ENCODE results near the gene RAPGEF3.

Gene RAPGEF3

DNA sequence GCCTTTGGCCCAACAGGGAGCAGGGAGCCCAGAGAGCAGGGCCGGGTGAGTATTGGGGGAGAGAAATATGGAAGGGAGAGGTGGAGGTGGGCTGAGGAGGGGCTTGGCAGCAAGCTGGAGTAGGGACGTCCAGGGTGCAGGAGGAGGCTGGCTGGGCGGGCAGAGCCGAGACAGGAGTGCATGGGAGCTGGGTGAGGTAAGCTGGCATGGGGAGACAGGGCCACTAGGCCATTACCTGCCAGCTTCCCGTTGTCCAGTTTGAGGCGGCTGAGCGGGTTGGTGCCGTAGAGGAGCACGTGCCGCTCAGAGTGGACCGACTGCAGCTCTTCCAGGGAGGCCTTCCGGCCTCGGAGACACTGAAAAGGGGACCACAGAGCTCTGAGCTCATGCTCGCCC is 32.7 kb upstream of the RAPGEF3 start:
- Histone ChIP-seq H3K9me3 (ENCODE audit: control insufficient read depth, low read length) (no peaks in the 10 kb centered on the region), H3K27ac (ENCODE audit: insufficient read depth, low read length, poor library complexity, severe bottlenecking) (no peak overlapping the region), H3K36me3 (ENCODE audit: control insufficient read depth, insufficient read depth, low read length) (peaks cover 99% of the 10 kb centered on the region), H3K4me3 (ENCODE audit: insufficient read depth, low read depth, low read length, poor library complexity, severe bottlenecking) (no peak overlapping the region), H3K27me3 (replicated peaks; ENCODE audit: control insufficient read depth, insufficient read depth, low read length, poor library complexity, severe bottlenecking) (no peaks in the 10 kb centered on the region), H3K4me1 (ENCODE audit: control insufficient read depth, insufficient read depth, low read length, poor library complexity, severe bottlenecking) (no peaks in the 10 kb centered on the region)
- DNase-seq: no peak

DNA sequence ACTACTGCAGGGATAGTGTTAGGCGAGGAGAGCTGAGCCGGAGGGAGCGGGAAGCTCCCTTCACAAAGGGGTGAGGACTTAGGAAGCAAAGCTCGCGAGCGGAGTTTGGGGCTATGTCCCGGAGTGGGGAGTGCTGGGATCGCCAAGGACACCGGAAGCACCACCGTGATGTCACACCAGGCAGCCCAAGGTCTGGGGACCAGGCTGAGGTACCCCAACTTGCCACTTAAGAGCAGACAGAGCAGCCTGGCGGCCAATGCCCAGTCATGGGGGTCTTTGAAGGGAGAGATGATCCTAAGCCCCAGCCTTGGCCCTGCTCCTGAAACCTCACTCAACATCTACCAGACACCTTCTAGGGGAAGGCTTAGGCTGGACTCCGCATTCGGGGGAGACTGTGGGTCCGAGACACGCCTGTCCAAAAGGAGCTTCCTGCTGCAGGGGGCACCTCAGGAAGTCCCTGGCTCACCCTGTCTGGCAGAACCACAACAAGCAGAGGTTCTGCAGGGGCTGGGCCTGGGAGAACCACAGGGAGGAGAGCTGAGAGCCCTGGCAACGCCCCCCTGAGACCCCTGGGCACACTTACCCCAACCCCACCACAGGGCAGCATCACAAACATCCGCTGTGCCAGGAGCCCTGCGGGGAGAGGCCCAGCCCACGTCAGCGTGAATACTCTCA is 32.1 kb upstream of the RAPGEF3 start:
- Histone ChIP-seq H3K27ac (ENCODE audit: insufficient read depth, low read length, poor library complexity, severe bottlenecking) (no peak overlapping the region), H3K9me3 (ENCODE audit: control insufficient read depth, low read length) (no peaks in the 10 kb centered on the region), H3K4me1 (ENCODE audit: control insufficient read depth, insufficient read depth, low read length, poor library complexity, severe bottlenecking) (no peaks in the 10 kb centered on the region), H3K36me3 (ENCODE audit: control insufficient read depth, insufficient read depth, low read length) (peaks cover 99% of the 10 kb centered on the region), H3K27me3 (replicated peaks; ENCODE audit: control insufficient read depth, insufficient read depth, low read length, poor library complexity, severe bottlenecking) (no peaks in the 10 kb centered on the region), H3K4me3 (ENCODE audit: insufficient read depth, low read depth, low read length, poor library complexity, severe bottlenecking) (no peak overlapping the region)
- DNase-seq: no peak

DNA sequence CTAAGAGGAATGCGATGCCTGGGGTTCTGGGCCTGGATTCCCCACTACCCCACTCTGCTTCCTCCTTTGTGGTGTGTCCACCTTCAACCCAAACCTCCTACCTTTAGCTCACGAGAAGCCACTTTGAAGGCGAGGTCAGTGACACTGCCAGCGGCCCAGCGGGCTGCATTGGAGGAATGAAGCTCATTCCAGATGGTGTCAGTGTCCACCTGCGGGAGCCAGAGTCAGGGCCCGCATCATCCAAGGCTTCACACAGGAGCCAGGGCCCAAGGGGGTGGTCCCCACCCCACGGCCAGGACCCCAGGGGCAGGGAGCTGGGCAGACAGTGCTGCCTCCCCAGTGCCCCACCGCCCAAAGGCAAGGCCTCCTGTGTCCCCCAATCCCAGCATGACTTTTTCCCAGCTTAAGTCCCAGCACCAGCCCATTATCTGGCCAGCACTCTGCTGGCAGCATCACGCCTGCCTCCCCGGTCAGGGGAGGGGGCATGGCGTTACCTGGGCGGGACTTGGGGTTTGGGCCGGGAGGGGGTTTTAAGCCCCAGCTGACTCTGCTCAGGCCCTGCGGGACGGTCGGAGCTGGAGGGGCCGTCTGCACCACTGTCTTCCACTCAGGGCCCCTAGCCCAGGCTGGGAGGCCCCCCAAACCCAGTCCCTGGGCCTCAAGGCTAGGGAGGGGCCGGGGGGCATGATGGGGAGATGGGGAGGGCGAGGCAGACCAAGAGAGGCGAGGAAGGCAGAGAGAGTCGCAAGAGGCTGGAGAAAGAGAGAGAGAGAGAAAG is 31.2 kb upstream of the RAPGEF3 start:
- Histone ChIP-seq H3K4me1 (ENCODE audit: control insufficient read depth, insufficient read depth, low read length, poor library complexity, severe bottlenecking) (no peaks in the 10 kb centered on the region), H3K36me3 (ENCODE audit: control insufficient read depth, insufficient read depth, low read length) (peaks cover 99% of the 10 kb centered on the region), H3K9me3 (ENCODE audit: control insufficient read depth, low read length) (no peaks in the 10 kb centered on the region), H3K27me3 (replicated peaks; ENCODE audit: control insufficient read depth, insufficient read depth, low read length, poor library complexity, severe bottlenecking) (no peaks in the 10 kb centered on the region), H3K4me3 (ENCODE audit: insufficient read depth, low read depth, low read length, poor library complexity, severe bottlenecking) (no peak overlapping the region), H3K27ac (ENCODE audit: insufficient read depth, low read length, poor library complexity, severe bottlenecking) (no peak overlapping the region)
- no peak for DNase-seq

DNA sequence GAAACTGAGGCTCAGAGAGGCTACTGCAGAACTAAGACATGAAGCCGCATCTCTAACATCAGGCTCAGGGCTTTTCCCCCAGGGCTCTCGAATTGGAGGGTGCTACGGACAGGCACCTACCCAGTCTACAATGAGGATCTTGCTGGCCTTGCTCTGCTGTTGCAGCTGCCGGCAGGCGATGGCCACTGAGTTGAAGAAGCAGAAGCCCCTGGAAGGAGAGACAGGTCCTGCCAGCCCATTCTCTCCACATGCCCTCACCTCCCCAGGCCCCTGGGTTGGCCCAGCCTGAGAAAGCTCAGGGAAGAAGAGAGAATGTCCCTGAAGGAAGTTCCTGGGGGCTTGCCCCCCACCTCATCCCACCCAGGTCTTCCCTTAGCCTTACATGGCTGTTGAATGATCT is 30.5 kb upstream of the RAPGEF3 start:
- Histone ChIP-seq H3K27ac (ENCODE audit: insufficient read depth, low read length, poor library complexity, severe bottlenecking) (no peak overlapping the region), H3K4me1 (ENCODE audit: control insufficient read depth, insufficient read depth, low read length, poor library complexity, severe bottlenecking) (no peaks in the 10 kb centered on the region), H3K36me3 (ENCODE audit: control insufficient read depth, insufficient read depth, low read length) (peaks cover 99% of the 10 kb centered on the region), H3K9me3 (ENCODE audit: control insufficient read depth, low read length) (no peaks in the 10 kb centered on the region), H3K4me3 (ENCODE audit: insufficient read depth, low read depth, low read length, poor library complexity, severe bottlenecking) (no peak overlapping the region), H3K27me3 (replicated peaks; ENCODE audit: control insufficient read depth, insufficient read depth, low read length, poor library complexity, severe bottlenecking) (no peaks in the 10 kb centered on the region)
- DNase-seq: no peak

DNA sequence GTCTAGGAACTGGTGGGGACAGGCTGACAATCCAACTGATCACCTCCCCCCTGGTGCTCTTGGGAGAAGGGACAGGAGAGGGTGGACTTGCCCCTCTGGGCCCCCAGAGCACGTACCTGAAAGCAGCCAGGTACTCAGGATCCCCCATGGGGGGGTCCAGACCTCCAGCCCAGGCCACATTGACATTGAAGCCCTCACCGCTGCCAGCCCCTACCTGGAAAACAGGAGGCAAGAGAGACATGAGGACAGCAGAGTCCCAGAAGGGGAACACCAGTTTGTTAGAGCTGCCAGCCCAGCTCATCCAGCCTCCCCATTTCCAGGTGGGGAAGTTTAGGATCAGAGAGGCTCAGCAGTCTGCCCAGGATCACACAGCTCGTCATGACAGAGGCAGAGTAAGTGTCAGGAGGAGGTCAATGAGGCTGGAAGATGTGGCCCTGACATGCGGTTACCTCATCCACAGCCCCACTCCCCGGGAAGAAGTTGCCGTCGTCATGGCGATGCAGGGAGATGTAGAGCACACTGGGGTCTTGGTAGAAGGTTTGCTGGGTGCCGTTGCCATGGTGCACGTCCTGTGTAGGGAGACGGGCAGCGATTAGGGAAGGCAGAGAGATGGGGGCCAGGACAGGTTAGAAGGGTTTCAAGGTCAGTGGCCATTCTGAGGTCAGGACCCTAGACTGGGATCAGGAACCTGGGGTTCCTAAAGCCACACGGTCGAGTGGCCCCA is 29.1 kb upstream of the RAPGEF3 start:
- H3K27ac ChIP-seq (ENCODE audit: insufficient read depth, low read length, poor library complexity, severe bottlenecking): peak overlapping the region; percentile 25
- peaks cover 99% of the 10 kb centered on the region for H3K36me3 ChIP-seq (ENCODE audit: control insufficient read depth, insufficient read depth, low read length)
- H3K9me3 ChIP-seq (ENCODE audit: control insufficient read depth, low read length): no peaks in the 10 kb centered on the region
- H3K4me3 ChIP-seq (ENCODE audit: insufficient read depth, low read depth, low read length, poor library complexity, severe bottlenecking): no peak overlapping the region
- no peak for DNase-seq
- H3K27me3 ChIP-seq (replicated peaks; ENCODE audit: control insufficient read depth, insufficient read depth, low read length, poor library complexity, severe bottlenecking): no peaks in the 10 kb centered on the region
- H3K4me1 ChIP-seq (ENCODE audit: control insufficient read depth, insufficient read depth, low read length, poor library complexity, severe bottlenecking): no peaks in the 10 kb centered on the region

DNA sequence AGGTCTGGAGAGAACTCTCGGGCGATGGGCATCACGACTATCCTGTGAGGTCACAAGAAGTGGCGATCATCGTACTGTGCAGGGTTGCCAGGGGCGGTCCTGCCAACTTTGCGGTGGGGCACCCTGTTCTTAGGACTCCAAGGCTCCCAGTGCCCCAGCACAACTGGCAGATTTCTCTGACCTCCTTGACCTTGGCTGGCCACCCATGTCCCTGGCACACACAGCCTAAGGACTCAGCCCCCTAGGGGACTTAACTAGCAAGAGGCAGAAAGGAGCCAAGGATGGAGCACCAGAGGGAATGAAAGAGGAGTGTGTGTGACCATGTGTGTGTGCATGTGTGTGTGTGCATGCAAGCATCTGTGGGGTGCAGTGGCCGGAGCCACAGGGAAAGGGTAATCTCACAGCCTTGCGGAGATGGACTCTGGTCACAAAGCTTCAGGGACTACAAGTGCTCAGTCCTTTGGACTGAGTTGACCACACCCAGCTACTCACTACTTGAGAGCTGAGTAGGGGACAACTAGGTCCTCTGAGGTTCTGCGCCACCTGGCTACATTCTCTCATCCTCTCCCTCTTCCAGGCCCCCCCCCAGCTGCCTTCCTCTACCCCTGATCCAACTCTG is 28.1 kb upstream of the RAPGEF3 start:
- peaks cover 92% of the 10 kb centered on the region for H3K36me3 ChIP-seq (ENCODE audit: control insufficient read depth, insufficient read depth, low read length)
- H3K9me3 ChIP-seq (ENCODE audit: control insufficient read depth, low read length): no peaks in the 10 kb centered on the region
- H3K27ac ChIP-seq (ENCODE audit: insufficient read depth, low read length, poor library complexity, severe bottlenecking): no peak overlapping the region
- H3K4me1 ChIP-seq (ENCODE audit: control insufficient read depth, insufficient read depth, low read length, poor library complexity, severe bottlenecking): no peaks in the 10 kb centered on the region
- no peak for DNase-seq
- H3K4me3 ChIP-seq (ENCODE audit: insufficient read depth, low read depth, low read length, poor library complexity, severe bottlenecking): no peak overlapping the region
- H3K27me3 ChIP-seq (replicated peaks; ENCODE audit: control insufficient read depth, insufficient read depth, low read length, poor library complexity, severe bottlenecking): no peaks in the 10 kb centered on the region

DNA sequence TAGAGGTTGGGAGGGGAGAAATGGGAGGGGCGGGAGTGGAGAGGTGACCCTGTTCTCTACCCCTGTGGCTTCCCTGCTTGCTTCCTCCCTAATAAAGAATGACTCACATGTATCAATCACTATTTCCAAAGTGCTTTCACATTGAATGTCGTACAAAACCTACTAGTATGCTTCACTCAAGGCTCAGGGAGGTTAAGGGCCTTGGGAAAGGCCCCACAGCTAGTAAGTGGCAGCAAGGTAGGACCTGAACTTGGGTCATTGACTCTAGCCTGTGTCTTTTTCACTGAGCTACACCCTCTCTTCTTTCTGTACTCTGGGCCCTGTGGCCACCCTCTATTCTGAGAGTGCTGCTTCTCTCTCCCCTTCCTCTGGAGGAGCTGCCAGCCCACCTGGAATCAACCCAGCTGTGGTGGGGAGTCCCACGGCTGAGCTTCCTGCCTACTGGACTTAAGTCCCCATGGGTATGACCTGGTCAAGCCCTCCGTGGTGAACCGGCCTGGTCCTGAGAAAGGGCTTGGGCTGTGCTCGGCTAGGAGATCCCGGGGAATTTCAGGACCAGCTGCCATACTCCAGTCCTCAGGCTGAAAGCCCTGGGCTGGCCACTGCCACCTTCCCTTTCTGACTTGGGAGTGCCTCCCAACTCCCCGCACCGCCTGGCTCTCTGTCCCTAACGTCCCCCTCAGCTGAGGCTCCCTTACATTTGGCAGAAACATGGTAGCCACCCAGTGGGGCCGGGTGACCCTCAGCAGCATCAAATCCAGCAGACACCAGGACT is 27.4 kb upstream of the RAPGEF3 start:
- Histone ChIP-seq H3K36me3 (ENCODE audit: control insufficient read depth, insufficient read depth, low read length) (peaks cover 85% of the 10 kb centered on the region), H3K27ac (ENCODE audit: insufficient read depth, low read length, poor library complexity, severe bottlenecking) (no peak overlapping the region), H3K9me3 (ENCODE audit: control insufficient read depth, low read length) (no peaks in the 10 kb centered on the region)

DNA sequence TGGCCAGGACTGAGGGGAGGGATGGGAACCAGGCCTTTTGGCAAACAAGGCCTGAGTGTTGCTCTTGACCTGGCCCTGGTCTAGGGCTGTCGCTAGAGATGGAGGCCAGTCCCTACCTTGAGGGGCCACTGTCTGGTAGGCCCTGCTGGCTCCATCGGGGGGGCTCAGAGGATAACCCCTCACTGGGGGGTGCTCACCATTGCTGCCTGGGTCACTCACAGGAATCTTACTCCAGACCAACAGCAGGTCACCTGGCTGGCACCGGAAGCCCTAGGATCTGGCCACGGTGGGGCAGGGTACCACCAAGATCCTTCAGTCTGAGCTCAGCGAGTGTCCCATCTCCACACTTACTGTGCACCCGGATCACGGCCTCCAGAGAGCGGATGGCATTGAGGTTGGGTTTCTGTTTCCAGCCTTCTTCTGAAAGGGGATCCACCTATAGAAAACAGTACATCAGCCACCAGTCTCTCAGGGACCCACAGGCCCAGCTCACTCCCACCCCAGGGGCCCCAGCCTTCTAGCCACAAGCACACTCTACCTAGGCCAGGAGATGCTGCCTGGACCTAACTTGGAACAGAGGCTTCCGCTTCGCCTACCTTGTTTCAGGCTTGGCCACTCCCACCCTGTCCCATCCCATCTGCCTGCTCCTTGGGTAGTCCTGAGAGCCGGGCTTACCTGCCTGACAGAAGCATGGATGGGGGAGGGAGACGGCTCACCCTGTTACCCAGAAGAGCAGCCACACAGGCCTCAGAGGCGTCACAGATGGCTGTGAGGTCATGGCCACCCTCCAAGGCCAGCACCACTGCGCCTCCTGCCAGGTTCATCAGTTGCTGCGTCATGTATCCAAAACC is 26.6 kb upstream of the RAPGEF3 start:
- DNase-seq: no peak
- Histone ChIP-seq H3K4me1 (ENCODE audit: control insufficient read depth, insufficient read depth, low read length, poor library complexity, severe bottlenecking) (no peaks in the 10 kb centered on the region), H3K4me3 (ENCODE audit: insufficient read depth, low read depth, low read length, poor library complexity, severe bottlenecking) (no peak overlapping the region), H3K27ac (ENCODE audit: insufficient read depth, low read length, poor library complexity, severe bottlenecking) (no peak overlapping the region), H3K9me3 (ENCODE audit: control insufficient read depth, low read length) (no peaks in the 10 kb centered on the region), H3K27me3 (replicated peaks; ENCODE audit: control insufficient read depth, insufficient read depth, low read length, poor library complexity, severe bottlenecking) (no peaks in the 10 kb centered on the region), H3K36me3 (ENCODE audit: control insufficient read depth, insufficient read depth, low read length) (peaks cover 77% of the 10 kb centered on the region)

More for the DNA sequence above, 27.4 kb upstream of the RAPGEF3 start:
- Histone ChIP-seq H3K4me3 (ENCODE audit: insufficient read depth, low read depth, low read length, poor library complexity, severe bottlenecking) (no peak overlapping the region), H3K4me1 (ENCODE audit: control insufficient read depth, insufficient read depth, low read length, poor library complexity, severe bottlenecking) (no peaks in the 10 kb centered on the region), H3K27me3 (replicated peaks; ENCODE audit: control insufficient read depth, insufficient read depth, low read length, poor library complexity, severe bottlenecking) (no peaks in the 10 kb centered on the region)
- DNase-seq: no peak

Data from effector memory CD4-positive, alpha-beta T cell (primary cell).